Measurements from ENCODE around the gene SPACA7.

The SPACA7 gene

DNA sequence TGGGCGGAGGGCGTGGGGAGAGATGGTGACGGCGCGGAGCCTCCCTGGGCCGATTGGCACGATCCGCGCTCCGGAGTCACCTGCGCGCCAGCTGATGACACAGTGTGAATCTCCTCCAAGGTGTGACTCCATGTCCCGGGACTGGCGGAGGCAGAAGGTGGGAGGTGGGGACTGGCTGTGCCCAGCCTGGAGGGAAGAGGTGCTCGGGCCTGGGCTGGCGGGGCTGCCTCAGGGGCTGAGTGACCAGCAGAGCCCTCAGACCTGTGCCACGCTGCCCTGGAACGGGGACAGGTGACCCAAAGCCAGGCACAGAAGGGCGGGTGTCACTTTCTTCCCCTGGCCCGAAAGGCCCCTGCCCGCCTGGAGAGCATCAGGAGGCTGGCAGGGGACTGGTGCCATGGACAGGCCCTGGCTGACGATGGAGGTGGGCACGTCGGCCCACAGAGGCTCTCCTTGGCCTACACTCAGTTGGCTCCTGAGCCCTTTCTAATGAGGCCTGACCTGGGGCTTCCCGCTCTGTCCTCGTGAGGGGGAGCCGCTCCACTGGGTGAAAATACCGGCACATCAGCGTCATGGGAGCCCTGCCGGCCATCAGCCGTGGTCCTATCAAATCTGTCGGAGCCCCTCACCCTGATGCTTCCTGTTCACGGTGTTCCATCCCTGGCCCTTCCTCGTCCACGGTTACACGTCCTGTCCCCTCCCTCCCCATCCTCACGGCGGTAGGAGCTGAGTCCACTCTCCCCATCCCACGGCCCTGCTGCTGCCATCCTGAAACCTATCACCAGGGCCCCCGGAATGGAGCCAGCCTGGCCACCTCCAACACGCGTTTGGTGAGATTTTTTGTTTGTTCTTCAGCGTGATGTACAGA is 75.6 kb downstream of the SPACA7 start:
- Histone ChIP-seq H3K27ac (ENCODE audit: low read length) (no peak overlapping the region), H3K9ac (ENCODE audit: low read length) (no peak overlapping the region), H3K4me1 (ENCODE audit: control insufficient read depth, low read depth, low read length) (no peaks in the 10 kb centered on the region), H3K36me3 (ENCODE audit: control insufficient read depth, low read depth, low read length) (no peaks in the 10 kb centered on the region), H3K27me3 (ENCODE audit: control insufficient read depth, insufficient read depth, low read length) (no peaks in the 10 kb centered on the region), H3K4me3 (ENCODE audit: low read length) (no peak overlapping the region), H3K9me3 (ENCODE audit: control insufficient read depth, low read depth, low read length) (no peaks in the 10 kb centered on the region)

DNA sequence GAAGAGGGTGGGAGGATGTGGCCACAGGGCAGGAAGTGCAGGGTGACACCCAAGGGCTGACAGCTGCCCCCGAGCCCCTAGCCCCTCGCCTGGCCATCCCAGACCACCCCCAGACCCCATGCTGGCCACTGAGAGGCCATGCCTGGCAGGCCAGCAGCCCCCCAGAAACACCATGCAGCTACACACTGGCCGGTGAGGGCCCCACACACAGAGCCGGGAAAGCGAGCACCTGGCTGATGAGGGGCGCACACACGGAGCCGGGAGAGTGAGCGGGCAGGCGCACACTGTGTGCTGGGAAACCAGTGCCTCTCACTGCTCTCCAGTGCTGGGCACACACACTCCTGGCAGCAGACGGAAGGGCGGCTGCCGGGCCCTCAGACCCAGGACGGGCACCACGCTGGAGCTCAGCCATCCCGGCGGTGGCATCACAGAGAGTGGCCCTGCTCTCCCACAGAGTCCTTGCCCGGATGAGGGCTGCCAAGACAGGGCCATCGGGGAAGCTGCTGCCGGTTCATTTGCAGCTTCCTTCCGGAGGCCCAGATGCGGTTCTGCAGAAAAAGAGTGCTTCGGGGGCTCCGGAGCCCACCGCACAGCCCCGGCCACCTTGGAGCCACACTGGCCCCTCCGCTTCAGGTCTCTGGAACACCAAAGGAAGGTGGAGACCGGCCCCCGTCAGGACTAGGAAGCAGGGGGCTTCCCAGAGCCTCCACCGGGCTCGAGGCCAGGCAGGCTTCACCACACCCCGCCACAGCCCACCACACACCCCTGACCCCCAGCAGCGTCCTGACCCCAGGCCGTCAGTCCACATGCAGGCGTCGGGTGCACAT is 76.4 kb downstream of the SPACA7 start:
- H3K36me3 ChIP-seq (ENCODE audit: control insufficient read depth, low read depth, low read length), result no peaks in the 10 kb centered on the region
- H3K9ac ChIP-seq (ENCODE audit: low read length), result no peak overlapping the region
- no peaks in the 10 kb centered on the region for H3K9me3 ChIP-seq (ENCODE audit: control insufficient read depth, low read depth, low read length)
- H3K27me3 ChIP-seq (ENCODE audit: control insufficient read depth, insufficient read depth, low read length), result no peaks in the 10 kb centered on the region
- no peak overlapping the region for H3K4me3 ChIP-seq (ENCODE audit: low read length)
- H3K27ac ChIP-seq (ENCODE audit: low read length), result no peak overlapping the region
- no peaks in the 10 kb centered on the region for H3K4me1 ChIP-seq (ENCODE audit: control insufficient read depth, low read depth, low read length)

DNA sequence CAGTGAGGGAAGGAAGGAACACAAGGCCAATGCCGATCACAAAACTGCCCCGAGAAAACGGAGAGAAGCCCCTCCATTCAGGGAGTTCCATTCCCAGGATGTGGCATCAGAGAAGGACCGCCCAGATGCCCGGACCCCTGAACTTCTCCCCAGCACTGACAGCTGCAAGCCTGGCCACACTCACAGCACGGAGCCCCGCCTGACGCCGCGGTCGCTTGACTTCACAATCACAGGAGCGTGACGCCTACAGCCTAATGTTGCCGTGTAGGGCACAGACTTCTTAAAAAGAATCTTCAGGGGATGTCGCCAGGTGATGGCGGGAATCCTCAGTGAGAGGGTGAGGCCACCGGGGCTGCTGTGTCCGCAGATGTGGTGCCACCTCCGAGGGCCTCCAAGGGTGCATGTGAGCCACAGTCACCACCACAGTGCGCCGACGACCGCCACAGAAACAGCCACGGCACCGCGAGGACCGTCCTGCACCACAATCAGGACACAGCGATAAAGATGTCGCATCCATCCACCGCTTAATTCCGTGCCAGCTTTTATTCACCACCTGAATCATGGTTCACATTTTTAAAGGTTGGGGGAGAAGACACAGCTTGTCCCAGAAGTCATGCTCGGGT is 77.2 kb downstream of the SPACA7 start:
- Histone ChIP-seq H3K9me3 (ENCODE audit: control insufficient read depth, low read depth, low read length) (no peaks in the 10 kb centered on the region), H3K4me1 (ENCODE audit: control insufficient read depth, low read depth, low read length) (no peaks in the 10 kb centered on the region), H3K4me3 (ENCODE audit: low read length) (no peak overlapping the region), H3K9ac (ENCODE audit: low read length) (no peak overlapping the region), H3K27me3 (ENCODE audit: control insufficient read depth, insufficient read depth, low read length) (no peaks in the 10 kb centered on the region), H3K36me3 (ENCODE audit: control insufficient read depth, low read depth, low read length) (no peaks in the 10 kb centered on the region), H3K27ac (ENCODE audit: low read length) (no peak overlapping the region)

DNA sequence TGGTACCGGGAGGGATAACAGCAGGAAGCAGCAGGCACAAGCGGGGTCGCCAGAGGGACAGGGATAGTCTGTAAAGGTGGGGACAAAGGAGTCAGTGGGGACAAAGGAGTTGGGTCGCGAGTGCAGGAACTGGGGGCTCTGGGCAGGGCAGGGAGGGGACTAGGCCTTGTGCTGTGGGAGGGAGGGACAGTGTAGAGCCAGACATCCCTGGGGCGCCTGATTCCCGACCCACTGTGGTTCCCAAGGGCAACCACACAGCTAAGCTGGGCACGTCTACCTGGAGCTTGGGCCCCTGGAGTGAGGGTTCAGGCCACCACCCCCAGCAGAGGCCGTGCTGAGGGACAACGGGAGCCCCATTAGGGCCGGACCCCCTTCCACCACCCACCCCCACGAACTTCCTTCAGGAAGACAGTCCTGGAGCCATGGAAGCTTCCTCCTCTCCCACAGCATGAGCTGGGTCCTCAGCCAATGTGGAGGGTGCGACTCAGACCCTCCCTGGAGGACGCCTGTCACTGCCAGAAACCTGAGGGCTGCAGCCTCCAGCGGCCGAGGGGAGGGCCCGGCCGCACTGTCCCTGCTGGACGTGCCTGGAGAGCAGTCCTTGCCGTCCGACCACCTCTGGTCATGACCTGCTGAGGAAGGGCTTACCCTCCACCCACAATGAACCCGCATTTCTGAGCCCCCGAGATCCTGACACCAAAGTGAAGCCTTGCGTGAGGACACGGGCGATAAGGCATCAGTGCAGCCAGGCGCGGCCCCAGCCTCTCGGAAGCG is 77.9 kb downstream of the SPACA7 start:
- Histone ChIP-seq H3K4me1 (ENCODE audit: control insufficient read depth, low read depth, low read length) (no peaks in the 10 kb centered on the region), H3K9ac (ENCODE audit: low read length) (no peak overlapping the region), H3K36me3 (ENCODE audit: control insufficient read depth, low read depth, low read length) (no peaks in the 10 kb centered on the region), H3K27ac (ENCODE audit: low read length) (no peak overlapping the region), H3K27me3 (ENCODE audit: control insufficient read depth, insufficient read depth, low read length) (no peaks in the 10 kb centered on the region), H3K9me3 (ENCODE audit: control insufficient read depth, low read depth, low read length) (no peaks in the 10 kb centered on the region), H3K4me3 (ENCODE audit: low read length) (no peak overlapping the region)

DNA sequence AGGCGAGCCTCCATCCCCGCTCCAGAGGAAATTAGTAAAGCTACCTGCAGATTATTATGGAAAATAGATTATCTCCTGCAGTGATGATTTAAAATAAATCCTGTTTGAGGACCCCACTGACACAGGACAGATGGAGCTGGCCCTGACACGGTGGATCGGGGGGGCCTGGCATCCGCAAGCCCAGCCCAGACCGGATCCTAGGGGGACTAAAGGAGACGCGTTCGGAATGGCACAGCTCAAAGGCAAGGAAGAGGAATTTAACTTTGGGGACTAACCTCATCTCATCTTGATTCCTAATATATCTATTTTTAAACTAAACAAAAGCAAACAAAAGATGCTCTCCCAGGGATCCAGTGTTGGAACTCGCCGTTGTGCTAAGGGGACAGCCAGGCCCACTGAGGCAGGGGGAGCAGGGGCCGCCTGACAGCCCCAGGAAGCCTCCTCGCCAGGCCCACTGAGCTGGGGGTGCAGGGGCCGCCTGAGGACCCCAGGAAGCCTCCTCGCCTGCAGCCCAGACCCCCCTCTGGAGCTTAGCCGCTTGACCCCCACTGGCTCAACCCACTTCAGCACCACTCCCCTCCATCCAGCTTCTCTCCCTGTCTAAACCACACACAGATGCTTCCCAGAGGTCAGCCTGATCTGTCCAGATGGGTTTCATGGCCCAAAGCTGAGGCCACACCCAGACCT is 78.6 kb downstream of the SPACA7 start:
- no peak overlapping the region for H3K4me3 ChIP-seq (ENCODE audit: low read length)
- no peaks in the 10 kb centered on the region for H3K9me3 ChIP-seq (ENCODE audit: control insufficient read depth, low read depth, low read length)
- no peak overlapping the region for H3K9ac ChIP-seq (ENCODE audit: low read length)
- H3K27me3 ChIP-seq (ENCODE audit: control insufficient read depth, insufficient read depth, low read length), result no peaks in the 10 kb centered on the region
- H3K36me3 ChIP-seq (ENCODE audit: control insufficient read depth, low read depth, low read length), result no peaks in the 10 kb centered on the region
- no peaks in the 10 kb centered on the region for H3K4me1 ChIP-seq (ENCODE audit: control insufficient read depth, low read depth, low read length)
- H3K27ac ChIP-seq (ENCODE audit: low read length), result no peak overlapping the region

DNA sequence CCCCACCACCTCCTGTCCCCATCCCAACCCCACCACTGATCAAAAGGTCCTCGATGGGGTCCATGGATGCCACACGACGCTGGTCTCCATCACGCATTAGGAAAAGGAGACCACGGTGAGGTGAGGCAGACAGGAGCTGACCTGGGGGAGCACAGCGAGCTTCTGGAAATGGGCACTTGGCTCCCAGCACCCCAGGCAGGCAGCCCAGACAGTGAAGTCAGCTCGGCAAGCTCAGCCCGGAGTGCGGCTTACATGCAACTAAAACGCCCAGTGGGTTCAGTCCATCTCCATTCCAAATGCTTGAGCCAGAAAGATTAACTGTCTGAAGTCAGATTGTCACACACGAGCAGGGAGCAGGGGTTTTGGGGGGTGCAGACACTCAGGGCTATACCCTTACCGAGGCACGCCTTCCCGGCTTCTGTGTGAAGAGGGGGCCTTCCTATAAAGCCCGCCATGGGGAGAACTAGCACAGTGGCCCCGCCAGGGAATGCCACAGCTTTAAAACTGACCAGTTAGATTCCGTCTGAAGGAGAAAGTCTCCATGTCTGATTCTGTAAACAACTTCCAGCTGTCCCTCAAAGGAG is 79.4 kb downstream of the SPACA7 start:
- Histone ChIP-seq H3K9me3 (ENCODE audit: control insufficient read depth, low read depth, low read length) (no peaks in the 10 kb centered on the region), H3K9ac (ENCODE audit: low read length) (no peak overlapping the region), H3K27ac (ENCODE audit: low read length) (no peak overlapping the region), H3K4me3 (ENCODE audit: low read length) (no peak overlapping the region), H3K36me3 (ENCODE audit: control insufficient read depth, low read depth, low read length) (no peaks in the 10 kb centered on the region), H3K4me1 (ENCODE audit: control insufficient read depth, low read depth, low read length) (no peaks in the 10 kb centered on the region), H3K27me3 (ENCODE audit: control insufficient read depth, insufficient read depth, low read length) (no peaks in the 10 kb centered on the region)

DNA sequence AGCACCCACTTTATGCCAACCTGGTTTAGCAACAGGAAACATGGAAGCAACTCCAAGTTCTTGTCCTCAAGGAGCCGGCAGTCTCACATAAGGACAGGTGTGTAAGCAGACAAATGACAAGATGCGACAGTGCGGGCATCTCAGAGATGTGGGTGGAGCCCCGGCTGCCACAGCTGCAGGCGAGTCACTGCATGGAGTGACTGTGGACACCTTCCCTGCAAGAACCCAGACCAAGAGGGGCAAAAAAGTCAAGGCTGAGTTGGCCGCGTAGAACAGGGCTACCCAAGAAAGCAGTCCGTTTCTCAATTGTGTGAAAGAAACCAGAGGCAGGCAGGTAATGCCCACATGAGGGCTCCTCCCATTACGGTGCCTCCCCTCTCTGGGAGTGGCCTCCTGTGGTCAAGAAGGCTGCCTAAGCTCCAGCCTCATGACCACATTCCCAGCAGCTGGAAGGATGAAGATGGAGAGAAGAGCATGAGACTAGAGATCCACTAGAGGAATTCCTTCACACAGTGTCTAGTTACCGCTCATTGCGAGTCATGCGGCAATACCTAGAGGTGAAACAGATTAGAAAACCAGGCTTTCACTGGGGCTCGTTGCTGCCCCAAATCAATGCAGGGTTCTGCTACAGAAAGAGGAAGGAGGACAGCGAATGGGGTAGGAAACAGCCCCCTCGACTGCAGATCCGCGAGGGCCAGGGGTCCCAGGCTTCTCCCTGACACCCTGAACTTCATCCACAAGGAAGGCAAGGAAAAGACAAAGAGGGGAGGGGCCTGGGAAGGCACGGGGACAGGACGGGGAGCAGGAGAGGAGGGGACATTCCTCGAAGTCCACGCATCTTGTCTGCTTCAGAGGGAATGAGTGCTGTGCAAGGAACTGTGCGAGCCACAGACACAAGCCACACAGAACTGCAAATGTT is 80.2 kb downstream of the SPACA7 start:
- Histone ChIP-seq H3K9ac (ENCODE audit: low read length) (no peak overlapping the region), H3K9me3 (ENCODE audit: control insufficient read depth, low read depth, low read length) (no peaks in the 10 kb centered on the region), H3K36me3 (ENCODE audit: control insufficient read depth, low read depth, low read length) (no peaks in the 10 kb centered on the region), H3K27me3 (ENCODE audit: control insufficient read depth, insufficient read depth, low read length) (no peaks in the 10 kb centered on the region), H3K27ac (ENCODE audit: low read length) (no peak overlapping the region), H3K4me1 (ENCODE audit: control insufficient read depth, low read depth, low read length) (no peaks in the 10 kb centered on the region), H3K4me3 (ENCODE audit: low read length) (no peak overlapping the region)

DNA sequence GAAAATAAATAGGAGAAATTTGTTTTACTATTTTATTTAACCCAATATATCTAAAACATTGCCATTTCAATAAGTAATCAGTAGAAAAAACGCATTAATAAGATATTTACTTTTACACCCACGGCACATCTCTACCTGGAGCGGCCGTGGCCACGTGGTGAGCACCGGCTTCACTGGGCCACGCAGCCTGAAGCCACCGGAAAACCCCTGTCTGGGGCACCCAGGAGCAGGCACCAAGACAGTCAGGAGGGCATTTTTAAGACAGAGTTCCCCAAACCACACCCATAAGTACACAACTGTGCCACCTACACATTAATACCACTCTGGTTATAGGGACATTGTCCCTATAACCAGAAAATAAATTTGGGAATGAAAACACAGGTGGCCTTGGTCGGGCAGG is 80.9 kb downstream of the SPACA7 start:
- Histone ChIP-seq H3K27ac (ENCODE audit: low read length) (no peak overlapping the region), H3K9ac (ENCODE audit: low read length) (no peak overlapping the region), H3K9me3 (ENCODE audit: control insufficient read depth, low read depth, low read length) (no peaks in the 10 kb centered on the region), H3K4me3 (ENCODE audit: low read length) (no peak overlapping the region), H3K27me3 (ENCODE audit: control insufficient read depth, insufficient read depth, low read length) (no peaks in the 10 kb centered on the region), H3K4me1 (ENCODE audit: control insufficient read depth, low read depth, low read length) (no peaks in the 10 kb centered on the region), H3K36me3 (ENCODE audit: control insufficient read depth, low read depth, low read length) (no peaks in the 10 kb centered on the region)

DNA sequence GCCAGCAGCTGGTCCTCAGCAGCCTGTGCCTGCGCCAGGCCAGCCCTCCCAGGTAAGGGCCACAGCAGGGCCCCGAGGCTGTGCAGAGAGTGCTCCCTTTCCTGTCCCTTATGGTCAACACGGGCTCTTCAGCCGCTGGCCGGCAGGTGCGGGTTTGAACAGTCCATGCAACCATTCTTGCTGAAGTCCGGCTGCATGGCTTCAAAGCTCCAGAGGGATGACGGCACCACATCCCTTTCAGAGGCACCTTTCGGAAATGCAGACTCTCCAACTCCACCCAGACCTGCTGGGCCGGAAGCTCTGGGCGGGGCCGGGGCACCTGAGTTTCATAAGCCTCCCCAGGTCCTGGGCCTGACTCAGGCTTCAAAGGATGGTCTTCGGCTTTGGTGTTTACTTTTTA is 81.3 kb downstream of the SPACA7 start:
- Histone ChIP-seq H3K36me3 (ENCODE audit: control insufficient read depth, low read depth, low read length) (no peaks in the 10 kb centered on the region), H3K27ac (ENCODE audit: low read length) (no peak overlapping the region), H3K9ac (ENCODE audit: low read length) (no peak overlapping the region), H3K9me3 (ENCODE audit: control insufficient read depth, low read depth, low read length) (no peaks in the 10 kb centered on the region), H3K27me3 (ENCODE audit: control insufficient read depth, insufficient read depth, low read length) (no peaks in the 10 kb centered on the region), H3K4me1 (ENCODE audit: control insufficient read depth, low read depth, low read length) (no peaks in the 10 kb centered on the region), H3K4me3 (ENCODE audit: low read length) (no peak overlapping the region)

DNA sequence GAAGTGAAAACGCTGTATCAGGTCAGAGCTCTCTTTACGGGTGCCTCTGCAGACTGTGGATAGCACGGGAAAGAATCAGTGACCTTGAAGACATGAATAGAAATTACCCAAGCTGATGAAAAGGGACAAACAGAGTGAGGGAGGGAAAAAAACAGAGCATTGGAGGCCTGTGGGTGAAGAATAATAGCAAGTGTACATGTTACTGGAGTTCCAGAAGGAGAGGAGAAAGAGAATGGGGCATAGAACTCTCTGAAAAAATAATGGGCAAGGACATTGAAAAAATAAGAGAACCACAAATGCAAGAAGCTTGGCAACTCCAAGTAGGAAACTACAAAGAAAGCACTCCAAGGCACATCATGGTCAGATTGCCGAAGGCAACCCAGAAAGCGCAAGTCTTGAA is 86.3 kb downstream of the SPACA7 start:
- Histone ChIP-seq H3K27me3 (ENCODE audit: control insufficient read depth, insufficient read depth, low read length) (no peaks in the 10 kb centered on the region), H3K9me3 (ENCODE audit: control insufficient read depth, low read depth, low read length) (no peaks in the 10 kb centered on the region), H3K27ac (ENCODE audit: low read length) (no peak overlapping the region), H3K9ac (ENCODE audit: low read length) (no peak overlapping the region), H3K4me3 (ENCODE audit: low read length) (no peak overlapping the region), H3K36me3 (ENCODE audit: control insufficient read depth, low read depth, low read length) (no peaks in the 10 kb centered on the region), H3K4me1 (ENCODE audit: control insufficient read depth, low read depth, low read length) (no peaks in the 10 kb centered on the region)

Data from iPS-18a (cell line).